Measurements from ENCODE around the gene CDC42BPA. TPM values are rescaled to one million over a fixed set of nuclear protein-coding genes. Genes with fewer than 3 reads are reported as not detected.

CDC42BPA gene
- total RNA-seq, 2 experiments from 2014 or later: 1.8 to 2.1 TPM

DNA sequence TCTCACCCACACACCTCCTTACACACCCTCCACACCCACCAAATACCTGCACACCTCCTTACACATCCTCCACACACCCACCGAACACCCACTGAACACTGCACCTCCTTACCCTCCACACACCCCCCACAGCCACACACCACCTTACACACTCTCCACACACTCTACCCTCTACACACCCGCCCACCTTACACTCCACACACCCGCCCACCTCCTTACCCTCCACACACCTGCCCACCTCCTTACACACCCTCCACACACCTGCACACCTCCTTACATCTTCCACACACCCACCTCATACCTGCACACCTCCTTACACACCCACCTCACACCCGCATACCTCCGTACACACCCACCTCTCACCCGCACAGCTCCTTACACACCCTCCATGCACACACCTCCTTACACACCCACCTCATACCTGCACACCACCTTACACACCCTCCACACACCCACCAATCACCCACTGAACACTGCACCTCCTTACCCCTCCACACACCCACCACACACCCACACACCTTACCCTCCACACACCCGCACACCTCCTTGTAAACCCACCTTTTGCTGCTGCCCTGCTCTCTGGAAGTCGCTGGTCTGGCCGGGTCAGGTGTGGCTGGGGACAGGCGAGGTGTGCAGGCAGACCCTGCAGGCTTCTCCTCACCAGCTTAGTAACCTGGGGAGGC lies 339.7 kb downstream of the CDC42BPA start:
- Mint-ChIP-seq H3K4me1 (ENCODE audit: low read depth) (no peaks in the 10 kb centered on the region), H3K27ac (no peak overlapping the region)

DNA sequence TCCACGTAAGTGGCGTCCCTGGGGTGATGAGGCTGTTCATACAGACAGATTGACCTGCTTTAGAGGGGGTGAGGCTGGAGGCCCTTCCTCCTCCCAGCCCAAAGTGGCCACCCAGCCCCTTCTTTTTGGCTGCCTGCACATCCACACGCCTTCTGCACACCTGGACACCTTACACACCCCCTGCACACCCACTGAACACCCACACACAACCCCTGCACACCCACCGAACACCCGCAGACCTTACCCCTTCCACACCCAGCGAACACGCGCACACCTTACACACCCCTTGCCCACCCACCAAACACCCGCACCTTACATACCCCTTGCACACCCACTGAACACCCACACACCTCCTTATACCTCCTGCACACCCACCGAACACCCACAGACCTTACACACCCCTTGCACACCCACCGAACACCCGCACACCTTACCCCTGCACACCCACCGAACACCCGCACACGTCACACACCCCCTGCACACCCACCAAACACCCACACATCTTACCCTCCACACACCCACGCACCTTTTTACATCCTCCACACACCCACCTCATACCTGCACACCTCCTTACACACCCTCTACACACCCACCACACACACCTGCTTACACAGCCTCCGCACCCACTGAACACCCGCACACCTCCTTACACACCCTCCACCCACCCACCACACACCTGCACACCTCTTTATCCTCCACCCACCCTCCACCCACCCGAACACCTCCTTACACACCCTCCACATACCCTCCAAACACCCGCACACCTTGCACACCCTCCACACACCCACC lies 340.5 kb downstream of the CDC42BPA start:
- Mint-ChIP-seq H3K9me3 (no peaks in the 10 kb centered on the region), H3K27me3 (no peaks in the 10 kb centered on the region), H3K4me3 (no peak overlapping the region), H3K36me3 (ENCODE audit: low read depth) (peaks cover 1% of the 10 kb centered on the region), H3K27ac (no peak overlapping the region), H3K4me1 (ENCODE audit: low read depth) (no peaks in the 10 kb centered on the region)
- POLR2A ChIA-PET: no interaction called here
- no peak for DNase-seq
- TF ChIP-seq, protein P1, sequence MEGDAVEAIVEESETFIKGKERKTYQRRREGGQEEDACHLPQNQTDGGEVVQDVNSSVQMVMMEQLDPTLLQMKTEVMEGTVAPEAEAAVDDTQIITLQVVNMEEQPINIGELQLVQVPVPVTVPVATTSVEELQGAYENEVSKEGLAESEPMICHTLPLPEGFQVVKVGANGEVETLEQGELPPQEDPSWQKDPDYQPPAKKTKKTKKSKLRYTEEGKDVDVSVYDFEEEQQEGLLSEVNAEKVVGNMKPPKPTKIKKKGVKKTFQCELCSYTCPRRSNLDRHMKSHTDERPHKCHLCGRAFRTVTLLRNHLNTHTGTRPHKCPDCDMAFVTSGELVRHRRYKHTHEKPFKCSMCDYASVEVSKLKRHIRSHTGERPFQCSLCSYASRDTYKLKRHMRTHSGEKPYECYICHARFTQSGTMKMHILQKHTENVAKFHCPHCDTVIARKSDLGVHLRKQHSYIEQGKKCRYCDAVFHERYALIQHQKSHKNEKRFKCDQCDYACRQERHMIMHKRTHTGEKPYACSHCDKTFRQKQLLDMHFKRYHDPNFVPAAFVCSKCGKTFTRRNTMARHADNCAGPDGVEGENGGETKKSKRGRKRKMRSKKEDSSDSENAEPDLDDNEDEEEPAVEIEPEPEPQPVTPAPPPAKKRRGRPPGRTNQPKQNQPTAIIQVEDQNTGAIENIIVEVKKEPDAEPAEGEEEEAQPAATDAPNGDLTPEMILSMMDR (IDR thresholded peaks at IDR 0.05): no peak
- ATAC-seq: no peak
- intact Hi-C loops (cut with micrococcal nuclease): no loop called here
- CTCF ChIA-PET: no interaction called here

More for the DNA sequence above, 339.7 kb downstream of the CDC42BPA start:
- DNase-seq (no peak), ATAC-seq (no peak)
- Mint-ChIP-seq H3K9me3 (no peaks in the 10 kb centered on the region), H3K27me3 (no peaks in the 10 kb centered on the region), H3K4me3 (no peak overlapping the region), H3K36me3 (ENCODE audit: low read depth) (peaks cover 4% of the 10 kb centered on the region)
- TF ChIP-seq, protein P1 (IDR thresholded peaks at IDR 0.05): no peak
- POLR2A ChIA-PET: interaction anchor here (1.6 kb wide), 1 partner anchor 17 kb away, joined by 4 read pairs; no protein-coding TSS in a partner anchor
- CTCF ChIA-PET: no interaction called here
- intact Hi-C loops (cut with micrococcal nuclease): no loop called here

DNA sequence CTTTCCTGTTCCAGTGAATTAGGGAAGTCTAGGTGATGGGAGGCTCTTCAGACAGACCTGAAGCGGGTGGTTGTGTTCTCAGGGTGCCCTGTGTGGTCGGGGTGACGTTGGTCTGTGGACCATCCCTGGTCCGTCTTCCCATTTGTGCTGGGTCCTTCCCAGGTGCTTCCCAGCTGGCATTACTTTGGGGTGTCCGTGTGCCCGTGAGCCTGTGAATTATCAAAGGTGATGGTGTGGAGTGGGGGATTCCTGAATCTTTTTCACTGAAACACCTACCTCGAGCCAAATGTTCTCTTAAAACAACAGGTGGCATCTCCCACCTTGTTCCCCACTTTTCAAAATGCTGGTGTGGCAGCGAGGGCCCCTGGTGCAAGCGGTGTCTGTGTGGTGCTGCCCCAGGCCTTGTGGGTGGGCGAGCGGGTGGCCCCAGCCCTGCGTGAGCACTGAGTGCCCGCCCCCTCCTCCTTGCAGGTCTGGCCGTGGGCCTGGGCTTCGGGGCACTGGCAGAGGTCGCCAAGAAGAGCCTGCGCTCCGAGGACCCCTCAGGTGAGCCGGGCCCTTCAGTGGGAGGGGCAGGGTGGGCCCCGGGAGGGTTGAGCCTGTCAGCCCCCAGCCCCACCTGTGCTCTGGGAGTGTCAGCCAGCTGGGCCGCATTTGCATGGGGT lies 341.2 kb downstream of the CDC42BPA start:
- ATAC-seq (no peak), DNase-seq (no peak)
- H3K4me1 Mint-ChIP-seq (ENCODE audit: low read depth): no peaks in the 10 kb centered on the region
- peaks cover 1% of the 10 kb centered on the region for H3K36me3 Mint-ChIP-seq (ENCODE audit: low read depth)
- CTCF ChIA-PET: no interaction called here
- intact Hi-C loops (cut with micrococcal nuclease): no loop called here
- no peaks in the 10 kb centered on the region for H3K27me3 Mint-ChIP-seq
- H3K27ac Mint-ChIP-seq: no peak overlapping the region
- TF ChIP-seq, protein P1 (IDR thresholded peaks at IDR 0.05): no peak
- POLR2A ChIA-PET: interaction anchor here (0.6 kb wide), 1 partner anchor 1979 kb away, joined by 3 read pairs; no protein-coding TSS in a partner anchor
- H3K4me3 Mint-ChIP-seq: no peak overlapping the region
- H3K9me3 Mint-ChIP-seq: no peaks in the 10 kb centered on the region

DNA sequence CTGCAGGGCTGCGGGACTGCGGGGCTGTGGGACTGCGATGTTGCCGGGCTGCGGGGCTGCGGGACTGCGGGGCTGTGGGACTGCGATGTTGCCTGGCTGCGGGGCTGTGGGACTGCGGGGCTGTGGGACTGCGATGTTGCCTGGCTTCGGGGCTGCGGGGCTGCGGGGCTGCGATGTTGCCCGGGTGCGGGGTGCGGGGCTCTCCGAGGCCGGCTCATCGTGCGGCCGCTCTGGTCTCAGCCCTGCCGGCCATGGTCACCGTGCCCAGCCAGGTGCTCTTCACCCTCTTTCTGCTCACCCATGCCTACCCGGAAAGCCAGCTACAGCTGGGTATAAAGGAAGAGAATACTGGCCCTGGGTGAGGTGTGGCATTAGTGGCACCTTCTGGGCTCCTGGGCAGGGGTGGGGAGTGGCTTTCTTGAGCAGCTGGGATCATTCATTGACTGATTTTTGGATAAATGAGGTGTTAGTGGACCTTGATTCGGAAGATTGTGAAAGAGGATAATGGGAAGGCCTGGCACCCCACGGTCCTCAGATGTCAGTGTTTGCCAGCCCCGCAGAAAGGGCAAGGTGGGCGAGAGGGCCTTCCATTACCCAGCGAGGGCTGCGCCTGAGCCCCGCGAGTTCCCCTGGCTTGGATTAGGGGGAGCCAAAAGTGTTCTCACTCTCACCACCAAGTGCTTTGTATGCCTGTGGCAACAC lies 341.9 kb downstream of the CDC42BPA start:
- no peak for DNase-seq
- intact Hi-C loops (cut with micrococcal nuclease): no loop called here
- H3K4me3 Mint-ChIP-seq: no peak overlapping the region
- H3K9me3 Mint-ChIP-seq: peaks cover 5% of the 10 kb centered on the region
- POLR2A ChIA-PET: interaction anchor here (0.6 kb wide), 1 partner anchor 1980 kb away, joined by 3 read pairs; no protein-coding TSS in a partner anchor
- CTCF ChIA-PET: no interaction called here
- no peak overlapping the region for H3K27ac Mint-ChIP-seq
- no peaks in the 10 kb centered on the region for H3K27me3 Mint-ChIP-seq
- H3K36me3 Mint-ChIP-seq (ENCODE audit: low read depth): peaks cover 8% of the 10 kb centered on the region
- H3K4me1 Mint-ChIP-seq (ENCODE audit: low read depth): peaks cover 5% of the 10 kb centered on the region
- ATAC-seq: no peak
- TF ChIP-seq, protein P1 (IDR thresholded peaks at IDR 0.05): no peak

Measured in activated CD8-positive, alpha-beta T cell treated with anti-CD3 and anti-CD28 coated beads for 36 hours (primary cell).